Natural killer cell (primary cell): ENCODE results near the gene EIF5B. TPM values are rescaled to one million over a fixed set of nuclear protein-coding genes. Genes with fewer than 3 reads are reported as not detected.
"Not testable (repeated sequence)": the region's sequence is repeated elsewhere in the genome, so short reads cannot be mapped to it uniquely, and the experiment has no call there.

ENCODE experiments used
- ATAC-seq, 3 donors: fragments of 150-1000 bp in 2 of 3; fragments of 200-7000 bp in 1 of 3; cut with Tn5 transposase; 1 replicate in 1 of 3; 2 replicates in 2 of 3; pipeline ENCODE4 v1.10.0; 2021; ENCODE audit warnings: mild to moderate bottlenecking in 2 of 3, moderate library complexity in 2 of 3
- DNase-seq, 2 donors: peaks; one replicate each; pipeline versions ENCODE4 v3.0.0 to v3.0.0-alpha.2; 2013 to 2021; ENCODE audit warnings: mixed read lengths in 1 of 2
- H3K27ac ChIP-seq: one replicate; pipeline ENCODE4 v1.5.1; 2013; ENCODE audit warnings: mild to moderate bottlenecking, low read length
- H3K27me3 ChIP-seq: one replicate; pipeline ENCODE4 v1.6.1; 2013; ENCODE audit warnings: low read length; ENCODE audit not compliant: control insufficient read depth, insufficient read depth
- H3K36me3 ChIP-seq: one replicate; pipeline ENCODE4 v1.6.1; 2013; ENCODE audit warnings: low read length; ENCODE audit not compliant: control insufficient read depth, insufficient read depth
- H3K4me1 ChIP-seq: one replicate; pipeline ENCODE4 v1.6.1; 2013; ENCODE audit warnings: low read length; ENCODE audit not compliant: control insufficient read depth, insufficient read depth
- H3K4me3 ChIP-seq: one replicate; pipeline ENCODE4 v1.5.1; 2013; ENCODE audit warnings: low read length
- H3K9me3 ChIP-seq: one replicate; pipeline ENCODE4 v1.6.1; 2013; ENCODE audit warnings: low read length; ENCODE audit not compliant: control insufficient read depth, insufficient read depth
- H3K27ac Mint-ChIP-seq, 2 donors: one replicate each; pipeline ENCODE4 v1.8.0; 2022; ENCODE audit warnings: mild to moderate bottlenecking in 2 of 2, mixed read lengths in 2 of 2, moderate library complexity in 1 of 2
- H3K27me3 Mint-ChIP-seq, 2 donors: one replicate each; pipeline ENCODE4 v1.8.0; 2022; ENCODE audit warnings: low read depth in 2 of 2, mixed read lengths in 2 of 2
- H3K36me3 Mint-ChIP-seq: one replicate; pipeline ENCODE4 v1.8.0; 2022; ENCODE audit warnings: mixed read lengths
- H3K4me1 Mint-ChIP-seq, 2 donors: one replicate each; pipeline ENCODE4 v1.8.0; 2022; ENCODE audit warnings: mixed read lengths in 2 of 2
- H3K4me3 Mint-ChIP-seq: one replicate; pipeline ENCODE4 v1.8.0; 2022; ENCODE audit warnings: mild to moderate bottlenecking, moderate library complexity, mixed read lengths
- H3K9me3 Mint-ChIP-seq, 2 donors: one replicate each; pipeline ENCODE4 v1.8.0; 2022; ENCODE audit warnings: mixed read lengths in 2 of 2
- WGBS: methylation state at CpG from one replicate; pipeline ENCODE4 v1.1.7; 2013; ENCODE audit warnings: missing lambda C conversion rate; ENCODE audit not compliant: insufficient coverage; 5-methylcytosine and 5-hydroxymethylcytosine counted together
- intact Hi-C: fragments of 100-400 bp; cut with micrococcal nuclease; formaldehyde crosslinking; loops from one replicate; pipeline ENCODE4 v1.14.2; 2022
- total RNA-seq, 4 donors: library from RNA; stranded (reverse); fragments of 120-200 nt in 1 of 4; gene quantifications; one replicate each; pipeline versions ENCODE4 v1.2.3 to v1.2.4, GENCODE V29; 2013 to 2022
- TF ChIP-seq, protein P1 (sequence below): fragments of 200-600 bp; IDR thresholded peaks from one replicate; pipeline ENCODE4 v1.8.0; 2022; ENCODE audit warnings: antibody characterized with exemption

Gene EIF5B
- total RNA-seq, 3 donors from 2014 or later (not counting 1 experiment from before 2014, with no cell fraction given), result 33.5 to 40.6 (median 40.3) TPM

DNA sequence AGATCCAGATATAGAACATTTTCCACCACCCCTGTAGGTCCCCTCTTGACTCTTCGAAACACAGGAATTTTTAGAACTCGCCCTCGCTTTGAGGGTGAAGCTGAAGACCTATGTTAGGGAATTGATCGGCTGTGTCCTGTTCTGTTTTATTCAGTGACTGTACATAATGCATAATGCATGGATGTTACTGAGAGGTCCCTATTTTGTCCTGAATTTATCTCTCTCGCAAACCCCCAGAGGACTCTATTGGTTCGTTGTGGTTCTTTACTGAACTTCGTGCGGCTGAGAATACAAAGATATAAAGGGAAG lies 431 bp upstream of the EIF5B start:
- DNase-seq (no peak), ATAC-seq (peak in 2 of 3 donors; percentile 2)
- Histone ChIP-seq H3K4me3 (peak overlapping the region; percentile 79), H3K36me3 (peaks cover 8% of the 10 kb centered on the region), H3K27me3 (no peaks in the 10 kb centered on the region), H3K4me1 (peaks cover 15% of the 10 kb centered on the region), H3K9me3 (no peaks in the 10 kb centered on the region), H3K27ac (peak overlapping the region; percentile 78)
- Mint-ChIP-seq H3K4me3 (no peak overlapping the region), H3K4me1 (peaks cover 12 to 28% of the 10 kb centered on the region in 2 donors), H3K36me3 (peaks cover 7% of the 10 kb centered on the region), H3K9me3 (no peaks in the 10 kb centered on the region), H3K27me3 (no peaks in the 10 kb centered on the region), H3K27ac (no peak overlapping the region)
- TF ChIP-seq, protein P1, sequence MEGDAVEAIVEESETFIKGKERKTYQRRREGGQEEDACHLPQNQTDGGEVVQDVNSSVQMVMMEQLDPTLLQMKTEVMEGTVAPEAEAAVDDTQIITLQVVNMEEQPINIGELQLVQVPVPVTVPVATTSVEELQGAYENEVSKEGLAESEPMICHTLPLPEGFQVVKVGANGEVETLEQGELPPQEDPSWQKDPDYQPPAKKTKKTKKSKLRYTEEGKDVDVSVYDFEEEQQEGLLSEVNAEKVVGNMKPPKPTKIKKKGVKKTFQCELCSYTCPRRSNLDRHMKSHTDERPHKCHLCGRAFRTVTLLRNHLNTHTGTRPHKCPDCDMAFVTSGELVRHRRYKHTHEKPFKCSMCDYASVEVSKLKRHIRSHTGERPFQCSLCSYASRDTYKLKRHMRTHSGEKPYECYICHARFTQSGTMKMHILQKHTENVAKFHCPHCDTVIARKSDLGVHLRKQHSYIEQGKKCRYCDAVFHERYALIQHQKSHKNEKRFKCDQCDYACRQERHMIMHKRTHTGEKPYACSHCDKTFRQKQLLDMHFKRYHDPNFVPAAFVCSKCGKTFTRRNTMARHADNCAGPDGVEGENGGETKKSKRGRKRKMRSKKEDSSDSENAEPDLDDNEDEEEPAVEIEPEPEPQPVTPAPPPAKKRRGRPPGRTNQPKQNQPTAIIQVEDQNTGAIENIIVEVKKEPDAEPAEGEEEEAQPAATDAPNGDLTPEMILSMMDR, result no peak
- intact Hi-C loops, result loop anchor here (1.0 to 2.0 kb wide), 3 partner anchors 154 to 182 kb away; partner anchors contain the start of genes LIPT1, MITD1, MRPL30 and REV1
- under 1% methylated on average over 8 of the region's 8 CpGs for WGBS

DNA sequence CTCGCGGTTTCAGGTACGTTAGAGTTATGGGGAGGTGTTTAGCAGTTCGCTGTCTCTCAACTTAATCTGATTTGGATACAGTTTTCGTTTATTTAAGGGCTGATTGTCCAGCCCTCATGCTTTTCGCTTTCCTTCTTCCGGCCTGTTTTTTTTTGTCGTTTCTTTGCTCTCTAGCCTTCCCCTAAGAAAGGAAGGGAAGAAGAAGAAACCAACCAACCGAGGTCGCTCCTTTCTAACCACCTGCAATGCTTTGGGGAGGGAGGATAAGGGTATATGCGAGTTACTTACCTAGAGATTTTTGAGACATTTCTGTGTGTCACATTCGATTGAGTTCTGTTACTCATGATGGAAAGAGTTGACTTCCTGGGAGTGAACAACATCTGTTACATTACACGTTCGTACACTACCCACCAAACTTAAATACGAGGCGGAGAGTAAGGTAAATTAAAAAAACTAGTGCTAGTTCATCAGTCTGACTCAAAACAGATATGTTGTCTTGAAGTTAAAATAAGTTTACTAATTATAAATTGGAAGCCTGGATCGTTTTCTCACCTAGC lies 918 bp downstream of the EIF5B start:
- no peaks in the 10 kb centered on the region for H3K27me3 Mint-ChIP-seq
- TF ChIP-seq, protein P1, result no peak
- H3K4me1 Mint-ChIP-seq, result peaks cover 19 to 39% of the 10 kb centered on the region in 2 donors
- ATAC-seq (no peak), DNase-seq (peak in 1 of 2 donors; percentile 43)
- H3K36me3 ChIP-seq, result no peaks in the 10 kb centered on the region
- WGBS, result 2% methylated on average over 11 of the region's 17 CpGs
- H3K4me3 Mint-ChIP-seq, result no peak overlapping the region
- intact Hi-C loops, result no loop called here
- H3K9me3 ChIP-seq, result no peaks in the 10 kb centered on the region
- peak overlapping the region; percentile 78 for H3K27ac ChIP-seq
- H3K27me3 ChIP-seq, result no peaks in the 10 kb centered on the region
- no peak overlapping the region for H3K27ac Mint-ChIP-seq
- no peaks in the 10 kb centered on the region for H3K36me3 Mint-ChIP-seq
- H3K9me3 Mint-ChIP-seq, result no peaks in the 10 kb centered on the region
- H3K4me3 ChIP-seq, result peak overlapping the region; percentile 79
- peaks cover 15% of the 10 kb centered on the region for H3K4me1 ChIP-seq

DNA sequence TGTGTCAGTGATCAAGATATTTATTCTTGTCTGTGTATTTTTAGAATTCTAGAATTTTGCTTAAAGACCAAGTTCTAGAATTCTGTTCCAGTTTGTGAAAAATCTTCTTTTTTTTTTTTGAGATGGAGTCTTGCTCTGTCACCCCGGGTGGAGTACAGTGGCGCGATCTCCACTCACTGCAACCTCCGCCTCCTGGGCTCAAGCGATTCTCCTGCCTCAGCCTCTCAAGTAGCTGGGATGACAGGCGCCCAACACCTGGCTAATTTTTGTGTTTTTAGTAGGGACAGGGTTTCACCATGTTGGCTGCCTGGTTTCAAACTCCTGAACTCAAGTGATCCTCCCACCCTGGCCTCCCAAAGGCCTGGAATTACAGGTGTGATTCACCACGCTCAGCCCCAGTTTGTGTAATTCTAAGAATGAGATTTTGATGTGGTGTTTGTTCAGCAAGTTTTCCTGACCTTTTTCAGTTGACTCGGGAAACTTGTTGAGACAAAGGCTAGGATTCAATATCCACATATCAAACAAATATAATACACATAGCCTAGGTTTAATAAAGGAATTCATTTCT lies 3.6 kb downstream of the EIF5B start:
- TF ChIP-seq, protein P1, result no peak
- Histone ChIP-seq H3K27me3 (no peaks in the 10 kb centered on the region), H3K36me3 (no peaks in the 10 kb centered on the region), H3K9me3 (no peaks in the 10 kb centered on the region), H3K4me3 (no peak overlapping the region), H3K27ac (no peak overlapping the region), H3K4me1 (peaks cover 6% of the 10 kb centered on the region)
- H3K9me3 Mint-ChIP-seq, result no peaks in the 10 kb centered on the region
- H3K27me3 Mint-ChIP-seq, result no peaks in the 10 kb centered on the region
- DNase-seq, result no peak
- no peak overlapping the region for H3K4me3 Mint-ChIP-seq
- peaks cover 16 to 33% of the 10 kb centered on the region in 2 donors for H3K4me1 Mint-ChIP-seq
- WGBS, result 86% methylated on average over 6 of the region's 8 CpGs
- intact Hi-C loops, result no loop called here
- no peaks in the 10 kb centered on the region for H3K36me3 Mint-ChIP-seq
- H3K27ac Mint-ChIP-seq, result no peak overlapping the region
- no peak for ATAC-seq

DNA sequence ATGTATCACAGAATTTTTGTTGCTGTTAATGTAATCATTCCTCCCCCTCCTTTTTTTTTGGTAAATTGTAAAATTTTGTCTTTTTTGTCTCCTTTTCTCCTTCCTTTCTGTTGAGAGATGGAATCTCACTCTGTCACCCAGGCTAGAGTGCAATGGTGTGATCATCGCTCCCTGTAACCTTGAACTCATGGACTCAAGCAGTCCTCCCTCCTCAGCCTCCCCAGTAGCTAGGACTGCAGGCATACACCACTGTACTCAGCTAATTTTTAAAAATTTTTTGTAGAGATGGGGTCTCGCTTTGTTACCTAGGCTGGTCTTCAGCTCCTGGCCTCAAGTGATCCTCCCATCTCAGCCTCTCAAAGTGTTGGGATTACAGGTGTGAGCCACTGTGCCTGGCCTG lies 5.3 kb downstream of the EIF5B start:
- Histone ChIP-seq H3K27ac (no peak overlapping the region), H3K36me3 (no peaks in the 10 kb centered on the region), H3K4me1 (peaks cover 5% of the 10 kb centered on the region), H3K9me3 (no peaks in the 10 kb centered on the region), H3K4me3 (no peak overlapping the region), H3K27me3 (no peaks in the 10 kb centered on the region)
- 100% methylated on average over 2 of the region's 2 CpGs for WGBS
- TF ChIP-seq, protein P1, result no peak
- intact Hi-C loops, result no loop called here
- no peaks in the 10 kb centered on the region for H3K36me3 Mint-ChIP-seq
- no peaks in the 10 kb centered on the region for H3K9me3 Mint-ChIP-seq
- H3K27ac Mint-ChIP-seq, result peak overlapping the region in 1 of 2 donors; percentile 56
- H3K4me1 Mint-ChIP-seq, result peaks cover 20 to 33% of the 10 kb centered on the region in 2 donors
- no peak for DNase-seq
- H3K27me3 Mint-ChIP-seq, result no peaks in the 10 kb centered on the region
- no peak overlapping the region for H3K4me3 Mint-ChIP-seq
- no peak for ATAC-seq

DNA sequence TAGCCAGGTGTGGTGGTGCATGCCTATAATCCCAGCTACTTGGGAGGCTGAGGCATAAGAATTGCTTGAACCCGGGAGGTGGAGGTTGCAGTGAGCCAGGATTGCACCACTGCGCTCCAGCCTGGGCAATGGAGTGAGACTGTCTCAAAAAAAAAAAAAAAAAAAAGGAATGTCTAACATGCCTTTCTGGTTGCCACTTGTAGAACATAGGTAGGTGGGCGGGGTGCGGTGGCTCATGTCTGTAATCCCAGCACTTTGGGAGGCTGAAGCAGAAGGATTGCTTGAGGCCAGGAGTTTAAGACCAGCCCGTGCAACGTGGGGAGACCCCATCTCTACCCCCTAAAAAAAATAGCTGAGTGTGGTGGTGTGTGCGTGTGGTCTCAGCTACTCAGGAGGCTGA lies 8.3 kb downstream of the EIF5B start:
- peaks cover 36 to 49% of the 10 kb centered on the region in 2 donors for H3K4me1 Mint-ChIP-seq
- 100% methylated on average over 5 of the region's 7 CpGs for WGBS
- H3K9me3 Mint-ChIP-seq, H3K36me3 ChIP-seq, H3K27ac ChIP-seq, H3K9me3 ChIP-seq, H3K4me3 Mint-ChIP-seq, DNase-seq, intact Hi-C loops, ATAC-seq, H3K27me3 Mint-ChIP-seq, H3K27me3 ChIP-seq, H3K4me3 ChIP-seq, H3K27ac Mint-ChIP-seq, H3K4me1 ChIP-seq, H3K36me3 Mint-ChIP-seq: not testable (repeated sequence)
